Brain microvascular endothelial cell (primary cell): Measurements from ENCODE around the gene COL6A5.

Source experiments
- DNase-seq: peaks from one replicate; pipeline ENCODE4 v3.0.0-alpha.2; 2020
- H3K27ac ChIP-seq: fragments of 250-450 bp; sonication (Bioruptor Pico); 2 replicates; pipeline ENCODE4 v1.5.1; 2020; ENCODE audit warnings: mild to moderate bottlenecking, moderate library complexity
- H3K27me3 ChIP-seq: fragments of 250-450 bp; sonication (Bioruptor Pico); replicated peaks from 2 replicates; pipeline ENCODE4 v1.5.1; 2020; ENCODE audit warnings: mild to moderate bottlenecking
- H3K36me3 ChIP-seq: fragments of 250-450 bp; sonication (Bioruptor Pico); replicated peaks from 2 replicates; pipeline ENCODE4 v1.5.1; 2020; ENCODE audit warnings: mild to moderate bottlenecking
- H3K4me3 ChIP-seq: 2 replicates; pipeline ENCODE4 v1.5.1; 2011; ENCODE audit warnings: low read depth, mild to moderate bottlenecking, control low read depth, low read length, moderate library complexity
- CTCF ChIP-seq: IDR thresholded peaks from 2 replicates; pipeline ENCODE4 v1.5.1; 2011; ENCODE audit warnings: low read depth, mild to moderate bottlenecking, moderate library complexity, low read length, control low read depth, inconsistent platforms; ENCODE audit errors: missing control alignments
- in situ Hi-C: cut with HindIII; loops from 2 replicates; pipeline ENCODE4 v1.10.0; 2017; ENCODE audit warnings: low sequenced_read_pairs, low pct_ligation_motif_present

COL6A5 gene

GRCh38 chr3:130462089-130462488, 116.6 kb downstream of the COL6A5 start:
- Histone ChIP-seq H3K27me3 (no peaks in the 10 kb centered on the region), H3K27ac (no peak overlapping the region), H3K36me3 (no peaks in the 10 kb centered on the region), H3K4me3 (no peak overlapping the region)
- no peak for TF ChIP-seq CTCF
- in situ Hi-C loops = no loop called here
- no peak for DNase-seq

- no peaks in the 10 kb centered on the region for H3K36me3 ChIP-seq
- in situ Hi-C loops = no loop called here
- DNase-seq = no peak
These were observed 117.7 kb downstream of the COL6A5 start for GRCh38 chr3:130463221-130463620.

GRCh38 chr3:130465521-130465920, 120.0 kb downstream of the COL6A5 start:
- Histone ChIP-seq H3K27me3 (no peaks in the 10 kb centered on the region), H3K36me3 (no peaks in the 10 kb centered on the region), H3K4me3 (no peak overlapping the region), H3K27ac (no peak overlapping the region)
- DNase-seq = no peak
- TF ChIP-seq CTCF = no peak
- in situ Hi-C loops = no loop called here

More at GRCh38 chr3:130463221-130463620, 117.7 kb downstream of the COL6A5 start:
- Histone ChIP-seq H3K27me3 (no peaks in the 10 kb centered on the region), H3K4me3 (no peak overlapping the region), H3K27ac (no peak overlapping the region)
- no peak for TF ChIP-seq CTCF

GRCh38 chr3:130468311-130468710, 122.8 kb downstream of the COL6A5 start:
- no peak overlapping the region for H3K27ac ChIP-seq
- H3K4me3 ChIP-seq = no peak overlapping the region
- H3K27me3 ChIP-seq = no peaks in the 10 kb centered on the region
- H3K36me3 ChIP-seq = no peaks in the 10 kb centered on the region
- in situ Hi-C loops = no loop called here
- TF ChIP-seq CTCF = no peak
- DNase-seq = no peak

GRCh38 chr3:130470126-130470525, 124.7 kb downstream of the COL6A5 start:
- no peak for TF ChIP-seq CTCF
- no peaks in the 10 kb centered on the region for H3K27me3 ChIP-seq
- H3K27ac ChIP-seq = no peak overlapping the region
- in situ Hi-C loops = no loop called here
- no peaks in the 10 kb centered on the region for H3K36me3 ChIP-seq
- no peak overlapping the region for H3K4me3 ChIP-seq
- no peak for DNase-seq

GRCh38 chr3:130473416-130473815, 127.9 kb downstream of the COL6A5 start:
- Histone ChIP-seq H3K4me3 (no peak overlapping the region), H3K27ac (no peak overlapping the region), H3K27me3 (no peaks in the 10 kb centered on the region), H3K36me3 (no peaks in the 10 kb centered on the region)
- DNase-seq = no peak
- TF ChIP-seq CTCF = no peak
- in situ Hi-C loops = no loop called here
